Measurements from ENCODE around the gene STK25.

STK25 gene

GRCh38 chr2:241473399-241473798 is 35.0 kb downstream of the STK25 start:
- DNase-seq (ENCODE audit: low read depth, low spot score), result no peak
- Histone ChIP-seq H3K9ac (ENCODE audit: insufficient read length) (no peak overlapping the region), H3K4me3 (no peak overlapping the region), H3K27ac (no peak overlapping the region), H3K9me3 (ENCODE audit: low read depth, low read length) (no peaks in the 10 kb centered on the region), H3K36me3 (ENCODE audit: insufficient read depth, low read length) (no peaks in the 10 kb centered on the region)
- TF ChIP-seq POLR2AphosphoS5 (IDR thresholded peaks at IDR 0.05; ENCODE audit: borderline replicate concordance, low read depth, low read length) (no peak), EZH2 (IDR thresholded peaks at IDR 0.05) (no peak), FOXP2 (optimal IDR thresholded peaks at IDR 0.05; ENCODE audit: control extremely low read depth, extremely low read length, insufficient read depth) (no peak)

GRCh38 chr2:241469746-241470145 is 38.6 kb downstream of the STK25 start:
- no peak for DNase-seq (ENCODE audit: low read depth, low spot score)

DNA sequence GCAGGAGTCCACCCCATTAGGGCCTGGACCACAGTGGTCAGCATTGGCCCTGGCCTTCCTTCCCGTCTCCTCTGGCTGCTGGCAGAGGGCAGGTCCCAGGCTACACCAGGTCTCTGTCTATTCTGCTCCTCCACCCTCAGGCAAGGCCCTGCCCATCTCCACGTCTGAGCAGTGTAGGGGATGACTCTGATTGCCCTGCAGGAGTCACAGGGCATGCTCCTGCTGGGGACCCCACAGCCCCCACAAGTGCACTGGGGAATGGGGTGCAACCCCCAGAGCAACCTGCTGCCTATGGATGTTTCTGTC is 40.0 kb downstream of the STK25 start:
- no peak overlapping the region for H3K9ac ChIP-seq (ENCODE audit: insufficient read length)
- no peak for TF ChIP-seq FOXP2 (optimal IDR thresholded peaks at IDR 0.05; ENCODE audit: control extremely low read depth, extremely low read length, insufficient read depth)
- no peak for TF ChIP-seq EZH2 (IDR thresholded peaks at IDR 0.05)
- no peak for TF ChIP-seq POLR2AphosphoS5 (IDR thresholded peaks at IDR 0.05; ENCODE audit: borderline replicate concordance, low read depth, low read length)
- no peak overlapping the region for H3K27ac ChIP-seq
- no peak for DNase-seq (ENCODE audit: low read depth, low spot score)
- no peak overlapping the region for H3K4me3 ChIP-seq
- no peaks in the 10 kb centered on the region for H3K9me3 ChIP-seq (ENCODE audit: low read depth, low read length)
- no peaks in the 10 kb centered on the region for H3K36me3 ChIP-seq (ENCODE audit: insufficient read depth, low read length)

More at GRCh38 chr2:241469746-241470145, 38.6 kb downstream of the STK25 start:
- Histone ChIP-seq H3K9ac (ENCODE audit: insufficient read length) (no peak overlapping the region), H3K4me3 (no peak overlapping the region), H3K36me3 (ENCODE audit: insufficient read depth, low read length) (no peaks in the 10 kb centered on the region), H3K9me3 (ENCODE audit: low read depth, low read length) (no peaks in the 10 kb centered on the region), H3K27ac (no peak overlapping the region)
- no peak for TF ChIP-seq FOXP2 (optimal IDR thresholded peaks at IDR 0.05; ENCODE audit: control extremely low read depth, extremely low read length, insufficient read depth)
- TF ChIP-seq POLR2AphosphoS5 (IDR thresholded peaks at IDR 0.05; ENCODE audit: borderline replicate concordance, low read depth, low read length), result no peak
- no peak for TF ChIP-seq EZH2 (IDR thresholded peaks at IDR 0.05)

DNA sequence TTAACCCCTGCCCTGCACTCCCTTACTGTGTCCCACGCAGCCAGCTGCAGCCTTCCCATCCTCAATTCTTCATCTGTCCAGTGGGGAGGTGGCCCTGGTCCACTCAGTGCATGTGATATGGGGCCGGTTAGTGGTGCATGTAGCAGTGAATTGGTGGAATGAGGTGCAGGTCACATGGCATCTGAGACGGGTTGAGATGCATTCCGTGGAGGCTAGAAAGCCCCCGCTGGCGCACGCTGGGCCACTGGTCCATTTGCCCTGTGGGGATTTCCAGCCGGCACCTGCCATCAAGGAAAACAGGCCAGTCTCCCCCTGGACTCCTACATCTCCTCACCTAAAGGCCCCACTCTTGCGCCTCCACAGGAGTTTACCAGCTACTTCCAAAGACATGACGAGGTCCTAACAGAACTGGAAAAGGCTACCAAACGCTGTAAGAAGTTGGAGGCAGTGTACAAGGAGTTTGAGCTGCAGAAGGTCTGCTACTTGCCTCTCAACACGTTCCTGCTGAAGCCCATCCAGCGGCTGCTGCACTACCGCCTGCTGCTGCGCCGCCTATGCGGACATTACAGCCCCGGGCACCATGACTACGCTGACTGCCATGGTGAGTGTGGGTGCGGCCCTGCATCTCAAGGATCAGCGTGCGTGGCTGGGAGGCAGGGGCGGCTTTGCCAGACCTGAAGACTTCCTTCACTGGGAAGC is 40.5 kb downstream of the STK25 start:
- Histone ChIP-seq H3K36me3 (ENCODE audit: insufficient read depth, low read length) (no peaks in the 10 kb centered on the region), H3K27ac (no peak overlapping the region), H3K9me3 (ENCODE audit: low read depth, low read length) (no peaks in the 10 kb centered on the region), H3K9ac (ENCODE audit: insufficient read length) (no peak overlapping the region), H3K4me3 (no peak overlapping the region)
- no peak for DNase-seq (ENCODE audit: low read depth, low spot score)
- TF ChIP-seq POLR2AphosphoS5 (IDR thresholded peaks at IDR 0.05; ENCODE audit: borderline replicate concordance, low read depth, low read length) (no peak), EZH2 (IDR thresholded peaks at IDR 0.05) (no peak), FOXP2 (optimal IDR thresholded peaks at IDR 0.05; ENCODE audit: control extremely low read depth, extremely low read length, insufficient read depth) (no peak)

GRCh38 chr2:241466230-241466629 is 42.2 kb downstream of the STK25 start:
- Histone ChIP-seq H3K4me3 (no peak overlapping the region), H3K36me3 (ENCODE audit: insufficient read depth, low read length) (no peaks in the 10 kb centered on the region), H3K27ac (no peak overlapping the region), H3K9ac (ENCODE audit: insufficient read length) (no peak overlapping the region), H3K9me3 (ENCODE audit: low read depth, low read length) (no peaks in the 10 kb centered on the region)
- DNase-seq (ENCODE audit: low read depth, low spot score), result no peak
- TF ChIP-seq EZH2 (IDR thresholded peaks at IDR 0.05) (no peak), POLR2AphosphoS5 (IDR thresholded peaks at IDR 0.05; ENCODE audit: borderline replicate concordance, low read depth, low read length) (no peak), FOXP2 (optimal IDR thresholded peaks at IDR 0.05; ENCODE audit: control extremely low read depth, extremely low read length, insufficient read depth) (no peak)

- no peak overlapping the region for H3K9ac ChIP-seq (ENCODE audit: insufficient read length)
- H3K4me3 ChIP-seq, result no peak overlapping the region
- TF ChIP-seq EZH2 (IDR thresholded peaks at IDR 0.05), result no peak
- TF ChIP-seq FOXP2 (optimal IDR thresholded peaks at IDR 0.05; ENCODE audit: control extremely low read depth, extremely low read length, insufficient read depth), result no peak
- TF ChIP-seq POLR2AphosphoS5 (IDR thresholded peaks at IDR 0.05; ENCODE audit: borderline replicate concordance, low read depth, low read length), result no peak
- DNase-seq (ENCODE audit: low read depth, low spot score), result no peak
- no peak overlapping the region for H3K27ac ChIP-seq
- no peaks in the 10 kb centered on the region for H3K36me3 ChIP-seq (ENCODE audit: insufficient read depth, low read length)
- no peaks in the 10 kb centered on the region for H3K9me3 ChIP-seq (ENCODE audit: low read depth, low read length)
These were observed 42.8 kb downstream of the STK25 start for GRCh38 chr2:241465543-241465942.

- no peak for TF ChIP-seq FOXP2 (optimal IDR thresholded peaks at IDR 0.05; ENCODE audit: control extremely low read depth, extremely low read length, insufficient read depth)
- TF ChIP-seq EZH2 (IDR thresholded peaks at IDR 0.05), result no peak
- no peak for TF ChIP-seq POLR2AphosphoS5 (IDR thresholded peaks at IDR 0.05; ENCODE audit: borderline replicate concordance, low read depth, low read length)
- Histone ChIP-seq H3K4me3 (no peak overlapping the region), H3K9ac (ENCODE audit: insufficient read length) (no peak overlapping the region), H3K27ac (no peak overlapping the region), H3K9me3 (ENCODE audit: low read depth, low read length) (no peaks in the 10 kb centered on the region), H3K36me3 (ENCODE audit: insufficient read depth, low read length) (no peaks in the 10 kb centered on the region)
- DNase-seq (ENCODE audit: low read depth, low spot score), result no peak
These were observed 44.9 kb downstream of the STK25 start for GRCh38 chr2:241463276-241464135.
